Measurements from ENCODE around the gene ACOT7. TPM values are rescaled to one million over a fixed set of nuclear protein-coding genes. Genes with fewer than 3 reads are reported as not detected.
A peak's percentile ranks its signal among the peaks of the same experiment; 100 is the strongest.

The ACOT7 gene
- total RNA-seq, 2 experiments from 2014 or later = 97.0 to 102 TPM

DNA sequence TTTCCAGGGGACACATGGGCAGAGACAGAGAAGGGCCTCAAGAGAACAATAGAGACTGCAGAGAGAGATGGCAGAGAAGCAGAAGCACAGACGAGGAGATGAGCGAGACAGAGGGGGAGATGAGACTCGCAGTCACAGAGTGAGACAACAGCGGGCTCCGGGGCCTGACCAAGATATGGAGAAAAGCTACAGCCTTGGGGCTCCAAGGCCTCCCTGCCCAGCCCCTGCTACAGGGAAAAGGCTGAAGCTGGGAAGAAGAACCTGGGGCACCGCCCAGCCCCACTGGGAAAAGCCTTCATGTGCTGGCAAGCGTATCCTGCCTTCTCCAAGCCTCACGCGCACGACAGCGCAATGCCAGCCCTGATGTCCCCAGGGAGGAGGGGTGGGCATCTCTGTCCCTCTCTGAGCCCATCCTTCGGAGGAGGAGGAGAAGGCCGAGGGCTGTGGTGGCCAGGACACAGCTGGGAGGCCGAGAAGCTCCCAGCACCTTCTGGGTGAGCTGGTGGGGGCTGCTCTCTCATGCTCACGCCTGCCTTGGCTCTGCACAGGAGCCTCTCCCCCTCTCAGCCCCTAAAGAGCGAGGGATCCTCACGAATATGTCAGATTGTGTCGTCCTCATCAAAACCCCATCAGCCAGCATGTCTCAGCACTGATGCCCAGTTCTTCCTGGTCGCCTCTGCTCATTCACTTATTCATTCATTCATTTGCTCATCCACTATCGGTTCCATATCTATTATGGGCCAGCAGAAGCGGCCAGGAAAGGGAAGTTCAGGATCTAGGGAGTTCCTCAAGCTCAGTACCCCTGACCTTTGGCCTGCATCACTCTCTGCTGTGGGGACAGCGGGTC is 56.6 kb downstream of the ACOT7 start:
- no peak for DNase-seq
- ChIA-PET CTCF (no interaction called here), POLR2A (no interaction called here)
- Mint-ChIP-seq H3K9me3 (ENCODE audit: insufficient read depth) (no peaks in the 10 kb centered on the region), H3K4me3 (no peak overlapping the region), H3K4me1 (ENCODE audit: low read depth) (no peaks in the 10 kb centered on the region), H3K27me3 (ENCODE audit: low read depth) (no peaks in the 10 kb centered on the region), H3K36me3 (ENCODE audit: low read depth) (no peaks in the 10 kb centered on the region), H3K27ac (no peak overlapping the region)
- no peak for ATAC-seq

DNA sequence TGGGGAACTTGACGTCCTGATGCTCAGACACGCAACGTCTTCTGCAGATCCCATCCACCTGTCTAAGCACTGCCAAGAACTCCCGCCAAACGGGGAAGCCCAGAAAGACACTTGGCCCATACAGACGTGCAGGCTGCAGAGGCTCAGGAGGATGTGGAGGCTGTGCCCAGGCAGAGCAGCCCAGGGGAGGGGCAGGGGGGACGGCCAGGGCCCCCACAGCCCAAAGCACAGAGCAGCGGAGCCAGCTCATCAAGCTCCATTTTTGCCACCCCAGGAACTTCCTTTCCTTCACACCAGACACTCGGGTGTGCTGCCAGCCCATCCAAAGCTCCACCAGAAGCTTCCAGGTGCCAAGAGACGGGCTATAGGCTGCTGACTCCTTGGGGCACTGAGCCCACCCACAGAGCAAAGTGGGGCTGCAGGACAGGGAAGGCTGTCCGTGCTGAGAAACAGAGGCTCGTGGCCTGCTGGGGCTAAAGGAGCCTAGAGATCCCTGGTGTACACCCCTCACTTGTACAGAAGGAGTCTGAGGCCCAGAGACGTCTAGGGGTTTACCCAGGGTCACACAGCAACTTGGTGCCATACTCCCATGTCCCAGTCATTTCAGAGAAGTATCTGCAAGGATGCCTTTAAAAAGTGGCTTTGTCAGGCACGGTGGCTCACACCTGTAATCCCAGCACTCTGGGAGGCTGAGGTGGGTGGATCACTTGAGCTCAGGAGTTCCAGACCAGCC is 59.1 kb downstream of the ACOT7 start:
- no peaks in the 10 kb centered on the region for H3K36me3 Mint-ChIP-seq (ENCODE audit: low read depth)
- no peaks in the 10 kb centered on the region for H3K27me3 Mint-ChIP-seq (ENCODE audit: low read depth)
- ATAC-seq = no peak
- H3K4me1 Mint-ChIP-seq (ENCODE audit: low read depth) = no peaks in the 10 kb centered on the region
- H3K9me3 Mint-ChIP-seq (ENCODE audit: insufficient read depth) = no peaks in the 10 kb centered on the region
- ChIA-PET CTCF (no interaction called here), POLR2A (no interaction called here)
- H3K4me3 Mint-ChIP-seq = no peak overlapping the region
- H3K27ac Mint-ChIP-seq = no peak overlapping the region
- DNase-seq = no peak

DNA sequence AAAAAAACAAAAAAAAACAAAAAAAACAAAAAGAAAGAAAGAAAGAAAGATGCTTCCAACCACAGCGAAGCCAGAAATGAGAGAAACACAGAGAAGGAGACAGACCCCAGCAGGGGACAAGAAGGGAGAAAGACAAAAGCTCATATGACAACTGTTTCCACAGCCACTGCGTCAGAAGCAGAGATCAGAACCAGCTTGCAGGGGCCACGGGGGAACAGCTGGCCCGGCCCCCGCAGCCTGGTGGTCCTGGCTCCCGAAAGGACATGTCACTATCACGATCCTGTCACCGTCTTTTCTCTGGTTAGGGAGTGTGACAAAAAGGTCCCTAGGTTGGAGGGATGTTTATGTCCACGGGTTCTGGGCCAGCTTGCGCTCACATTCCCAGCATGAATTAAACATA is 60.7 kb downstream of the ACOT7 start:
- ChIA-PET POLR2A (no interaction called here), CTCF (no interaction called here)
- H3K4me3 Mint-ChIP-seq = no peak overlapping the region
- no peak overlapping the region for H3K27ac Mint-ChIP-seq
- no peaks in the 10 kb centered on the region for H3K36me3 Mint-ChIP-seq (ENCODE audit: low read depth)
- no peaks in the 10 kb centered on the region for H3K27me3 Mint-ChIP-seq (ENCODE audit: low read depth)
- no peaks in the 10 kb centered on the region for H3K4me1 Mint-ChIP-seq (ENCODE audit: low read depth)
- ATAC-seq = no peak
- DNase-seq = no peak
- no peaks in the 10 kb centered on the region for H3K9me3 Mint-ChIP-seq (ENCODE audit: insufficient read depth)

DNA sequence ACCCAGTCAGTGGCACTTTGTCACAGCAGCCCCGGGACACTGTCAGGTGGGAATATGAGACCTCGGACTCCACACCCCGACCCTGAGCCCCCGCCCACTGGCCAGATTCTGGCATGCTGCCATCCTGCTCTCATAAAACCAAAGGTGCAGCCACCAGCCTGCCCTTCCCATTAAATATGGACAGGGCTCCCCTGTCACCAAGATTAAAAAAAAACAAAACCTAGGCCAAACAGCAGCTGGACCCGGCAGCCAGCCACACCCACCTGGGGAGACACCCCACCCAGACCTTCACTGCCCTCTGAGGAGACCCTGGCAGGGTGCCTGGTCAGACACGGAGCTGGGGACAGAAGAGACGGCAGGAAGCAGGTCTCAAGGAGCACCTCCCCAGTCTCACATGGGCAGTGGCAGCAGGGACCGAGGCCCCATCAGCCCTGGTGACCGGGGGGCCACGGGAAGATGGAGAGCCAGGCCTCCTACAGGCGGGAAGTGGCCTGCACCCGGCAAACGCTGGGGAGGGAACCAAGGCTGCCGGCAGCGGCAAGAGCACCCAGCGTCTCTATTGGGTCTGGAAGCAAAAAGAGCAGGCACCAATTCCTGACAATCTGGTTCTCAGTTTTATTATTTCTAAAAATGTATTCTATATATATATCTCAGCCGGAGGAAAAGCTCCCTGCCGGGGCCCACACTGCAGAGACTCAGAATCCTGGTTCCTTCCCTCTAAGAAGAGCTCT is 61.9 kb downstream of the ACOT7 start:
- POLR2A ChIA-PET = no interaction called here
- no peaks in the 10 kb centered on the region for H3K27me3 Mint-ChIP-seq (ENCODE audit: low read depth)
- H3K9me3 Mint-ChIP-seq (ENCODE audit: insufficient read depth) = no peaks in the 10 kb centered on the region
- H3K4me3 Mint-ChIP-seq = no peak overlapping the region
- H3K36me3 Mint-ChIP-seq (ENCODE audit: low read depth) = peaks cover 3% of the 10 kb centered on the region
- ATAC-seq (no peak), DNase-seq (no peak)
- CTCF ChIA-PET = no interaction called here
- no peaks in the 10 kb centered on the region for H3K4me1 Mint-ChIP-seq (ENCODE audit: low read depth)
- no peak overlapping the region for H3K27ac Mint-ChIP-seq

DNA sequence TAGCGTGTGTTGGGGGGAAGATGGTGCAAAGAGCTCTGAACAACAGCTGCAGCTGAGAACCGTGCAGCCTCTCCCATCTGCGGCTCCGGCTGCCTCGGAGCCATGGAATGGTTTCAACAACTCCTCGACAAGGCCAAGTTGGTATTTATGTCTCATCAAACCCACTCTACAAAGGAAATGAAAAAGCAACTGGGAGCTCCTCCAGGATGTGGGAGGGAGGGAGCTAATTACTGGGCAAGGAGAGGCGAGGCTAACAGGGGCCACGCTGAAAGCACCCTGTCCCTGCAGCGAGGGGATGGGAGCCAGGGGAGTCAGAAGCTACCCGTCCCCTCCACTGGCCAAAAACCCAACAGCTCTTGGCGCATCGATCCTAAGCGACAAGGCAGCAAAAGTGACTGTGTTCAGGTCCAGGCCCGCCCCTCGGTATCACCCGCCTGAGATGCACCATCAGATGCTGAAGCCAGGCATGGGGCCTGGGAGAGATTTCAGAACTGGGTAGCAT is 63.1 kb downstream of the ACOT7 start:
- ATAC-seq (no peak), DNase-seq (no peak)
- no peak overlapping the region for H3K27ac Mint-ChIP-seq
- ChIA-PET CTCF (no interaction called here), POLR2A (no interaction called here)
- H3K27me3 Mint-ChIP-seq (ENCODE audit: low read depth) = no peaks in the 10 kb centered on the region
- peaks cover 5% of the 10 kb centered on the region for H3K36me3 Mint-ChIP-seq (ENCODE audit: low read depth)
- peaks cover 3% of the 10 kb centered on the region for H3K4me1 Mint-ChIP-seq (ENCODE audit: low read depth)
- no peak overlapping the region for H3K4me3 Mint-ChIP-seq
- no peaks in the 10 kb centered on the region for H3K9me3 Mint-ChIP-seq (ENCODE audit: insufficient read depth)

DNA sequence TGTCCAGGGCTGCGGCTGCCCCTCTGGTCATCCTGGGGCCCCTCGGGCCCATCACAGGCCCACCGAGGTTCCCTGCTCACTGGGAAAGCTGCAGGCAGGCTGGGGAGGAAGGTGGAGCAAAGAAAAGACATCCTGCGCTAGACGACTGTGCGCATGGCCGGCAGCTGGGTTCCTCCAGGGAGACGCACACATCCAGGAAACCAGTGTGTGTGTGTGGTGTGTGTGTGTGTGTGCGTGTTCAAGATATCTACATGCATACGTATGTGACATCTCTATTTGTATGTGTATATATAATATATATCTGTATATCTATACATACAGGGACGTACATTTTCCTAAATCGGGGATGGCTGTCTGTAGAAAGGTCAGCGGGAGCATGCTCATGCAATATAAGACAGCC is 63.7 kb downstream of the ACOT7 start:
- no peak for ATAC-seq
- DNase-seq = no peak
- H3K4me1 Mint-ChIP-seq (ENCODE audit: low read depth) = peaks cover 4% of the 10 kb centered on the region
- no peaks in the 10 kb centered on the region for H3K27me3 Mint-ChIP-seq (ENCODE audit: low read depth)
- H3K4me3 Mint-ChIP-seq = no peak overlapping the region
- H3K36me3 Mint-ChIP-seq (ENCODE audit: low read depth) = peaks cover 5% of the 10 kb centered on the region
- ChIA-PET CTCF (no interaction called here), POLR2A (no interaction called here)
- H3K27ac Mint-ChIP-seq = no peak overlapping the region
- no peaks in the 10 kb centered on the region for H3K9me3 Mint-ChIP-seq (ENCODE audit: insufficient read depth)

DNA sequence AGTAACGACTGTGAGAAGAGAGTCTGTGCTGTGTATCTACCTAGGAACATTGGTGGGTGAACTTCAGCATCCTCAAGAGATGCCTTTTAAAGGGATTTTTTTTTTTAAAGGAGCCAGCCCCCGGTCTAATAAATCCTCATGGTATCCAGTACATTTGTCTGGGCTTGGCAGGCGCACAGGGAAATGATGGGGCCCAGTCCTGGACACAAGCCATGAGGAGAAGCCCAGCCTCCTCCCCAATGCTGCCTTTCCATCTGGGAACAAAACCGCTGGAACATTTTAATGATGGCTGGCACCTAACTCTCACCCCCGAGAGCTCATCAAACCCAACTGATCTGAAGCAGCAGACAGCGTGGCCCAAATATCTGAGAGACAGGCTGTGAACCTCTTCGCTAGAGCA is 64.2 kb downstream of the ACOT7 start:
- ATAC-seq (no peak), DNase-seq (no peak)
- Mint-ChIP-seq H3K4me1 (ENCODE audit: low read depth) (peaks cover 4% of the 10 kb centered on the region), H3K9me3 (ENCODE audit: insufficient read depth) (no peaks in the 10 kb centered on the region), H3K36me3 (ENCODE audit: low read depth) (peaks cover 7% of the 10 kb centered on the region), H3K27me3 (ENCODE audit: low read depth) (no peaks in the 10 kb centered on the region), H3K27ac (no peak overlapping the region), H3K4me3 (no peak overlapping the region)
- ChIA-PET POLR2A (no interaction called here), CTCF (no interaction called here)

DNA sequence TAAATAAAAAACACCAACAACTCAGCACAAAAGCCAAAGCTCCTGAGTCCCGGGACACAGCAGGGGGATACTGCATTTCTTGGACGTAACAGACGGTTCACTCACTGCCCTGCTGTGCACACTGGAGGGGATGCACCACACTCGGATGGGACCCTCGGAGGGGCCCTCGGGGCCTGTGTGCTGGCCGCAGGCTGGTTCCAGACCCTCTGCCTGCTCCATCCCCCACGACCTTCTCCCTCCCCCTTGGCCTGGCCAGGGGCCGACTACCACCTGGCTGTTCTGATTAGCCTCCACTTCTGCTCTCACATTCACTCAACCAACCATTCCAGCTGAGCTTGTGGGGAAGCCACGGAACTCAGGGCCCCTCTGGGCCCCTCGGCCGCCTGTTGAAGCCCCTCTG is 64.9 kb downstream of the ACOT7 start:
- no peaks in the 10 kb centered on the region for H3K27me3 Mint-ChIP-seq (ENCODE audit: low read depth)
- no peak overlapping the region for H3K27ac Mint-ChIP-seq
- DNase-seq (no peak), ATAC-seq (no peak)
- peaks cover 4% of the 10 kb centered on the region for H3K4me1 Mint-ChIP-seq (ENCODE audit: low read depth)
- ChIA-PET POLR2A (no interaction called here), CTCF (no interaction called here)
- peaks cover 7% of the 10 kb centered on the region for H3K36me3 Mint-ChIP-seq (ENCODE audit: low read depth)
- H3K4me3 Mint-ChIP-seq = no peak overlapping the region
- no peaks in the 10 kb centered on the region for H3K9me3 Mint-ChIP-seq (ENCODE audit: insufficient read depth)

DNA sequence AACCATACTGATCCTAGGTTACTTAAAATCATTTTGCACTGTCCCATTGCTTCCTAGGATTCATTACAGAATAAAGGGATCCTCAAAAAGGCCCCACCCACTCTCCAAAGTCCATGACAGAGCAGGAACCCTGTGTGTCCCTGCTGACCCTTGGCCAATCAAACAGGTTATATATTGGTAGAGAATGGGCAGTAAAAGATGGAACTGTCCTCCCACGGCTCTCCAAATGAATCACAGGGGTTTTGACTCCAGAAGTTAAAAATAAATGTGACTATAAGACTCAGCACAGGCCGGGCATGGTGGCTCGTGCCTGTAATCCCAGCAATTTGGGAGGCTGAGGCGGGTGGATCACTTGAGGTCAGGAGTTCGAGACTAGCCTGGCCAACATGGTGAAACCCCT is 65.5 kb downstream of the ACOT7 start:
- no peak for ATAC-seq
- peaks cover 4% of the 10 kb centered on the region for H3K4me1 Mint-ChIP-seq (ENCODE audit: low read depth)
- no peak overlapping the region for H3K27ac Mint-ChIP-seq
- ChIA-PET POLR2A (no interaction called here), CTCF (no interaction called here)
- H3K36me3 Mint-ChIP-seq (ENCODE audit: low read depth) = peaks cover 7% of the 10 kb centered on the region
- no peak overlapping the region for H3K4me3 Mint-ChIP-seq
- no peaks in the 10 kb centered on the region for H3K27me3 Mint-ChIP-seq (ENCODE audit: low read depth)
- DNase-seq = no peak
- H3K9me3 Mint-ChIP-seq (ENCODE audit: insufficient read depth) = no peaks in the 10 kb centered on the region

- H3K4me1 Mint-ChIP-seq (ENCODE audit: low read depth) = peaks cover 4% of the 10 kb centered on the region
- CTCF ChIA-PET = no interaction called here
- DNase-seq = no peak
- H3K4me3 Mint-ChIP-seq = no peak overlapping the region
- H3K36me3 Mint-ChIP-seq (ENCODE audit: low read depth) = peaks cover 7% of the 10 kb centered on the region
- POLR2A ChIA-PET = no interaction called here
- H3K27ac Mint-ChIP-seq = peak overlapping the region; percentile 44
- ATAC-seq = no peak
- H3K27me3 Mint-ChIP-seq (ENCODE audit: low read depth) = no peaks in the 10 kb centered on the region
- no peaks in the 10 kb centered on the region for H3K9me3 Mint-ChIP-seq (ENCODE audit: insufficient read depth)
These were observed 68.1 kb downstream of the ACOT7 start for GRCh38 chr1:6325482-6325881.

DNA sequence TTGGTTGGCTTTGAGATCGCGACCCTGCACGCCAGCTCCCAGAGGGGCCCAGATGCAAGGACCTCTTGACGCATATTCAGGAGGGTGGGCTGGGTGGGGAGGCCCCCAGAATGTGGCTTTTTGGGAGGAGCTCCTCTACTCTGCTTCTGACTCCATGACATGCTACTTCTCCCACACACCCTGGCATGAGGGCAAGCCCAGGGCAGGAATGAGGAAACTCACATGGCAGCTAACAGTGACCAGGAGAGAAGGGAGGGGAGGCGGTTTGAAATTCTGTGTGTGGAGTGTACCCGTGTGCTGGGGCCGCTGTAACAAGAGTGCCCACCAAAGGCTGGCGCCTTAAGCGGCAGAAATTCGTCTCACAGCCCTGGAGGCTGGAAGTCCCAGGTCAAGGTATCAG is 71.4 kb downstream of the ACOT7 start:
- no peaks in the 10 kb centered on the region for H3K27me3 Mint-ChIP-seq (ENCODE audit: low read depth)
- no peaks in the 10 kb centered on the region for H3K9me3 Mint-ChIP-seq (ENCODE audit: insufficient read depth)
- ATAC-seq (no peak), DNase-seq (no peak)
- no peak overlapping the region for H3K4me3 Mint-ChIP-seq
- CTCF ChIA-PET = interaction anchor here (1.0 kb wide), 1 partner anchor 76 kb away, joined by 3 read pairs; no protein-coding TSS in a partner anchor
- H3K36me3 Mint-ChIP-seq (ENCODE audit: low read depth) = peaks cover 5% of the 10 kb centered on the region
- POLR2A ChIA-PET = no interaction called here
- no peak overlapping the region for H3K27ac Mint-ChIP-seq
- peaks cover 4% of the 10 kb centered on the region for H3K4me1 Mint-ChIP-seq (ENCODE audit: low read depth)

- CTCF ChIA-PET = no interaction called here
- DNase-seq = no peak
- H3K27ac Mint-ChIP-seq = no peak overlapping the region
These were observed 72.4 kb downstream of the ACOT7 start for GRCh38 chr1:6321205-6321604.

More at GRCh38 chr1:6321205-6321604, 72.4 kb downstream of the ACOT7 start:
- Mint-ChIP-seq H3K36me3 (ENCODE audit: low read depth) (peaks cover 4% of the 10 kb centered on the region), H3K27me3 (ENCODE audit: low read depth) (no peaks in the 10 kb centered on the region), H3K4me1 (ENCODE audit: low read depth) (peaks cover 4% of the 10 kb centered on the region), H3K4me3 (no peak overlapping the region), H3K9me3 (ENCODE audit: insufficient read depth) (no peaks in the 10 kb centered on the region)
- POLR2A ChIA-PET = no interaction called here
- no peak for ATAC-seq

Measured in activated CD8-positive, alpha-beta T cell treated with anti-CD3 and anti-CD28 coated beads, Interleukin-2, amount 10 ng/mL, durations not matched to agents 7 days and 5 days (primary cell).